ENCODE results near the gene GLRX. TPM values are rescaled to one million over a fixed set of nuclear protein-coding genes. Genes with fewer than 3 reads are reported as not detected.
"Not testable (repeated sequence)": the region's sequence is repeated elsewhere in the genome, so short reads cannot be mapped to it uniquely, and the experiment has no call there.

The GLRX gene
- total RNA-seq, 1 donor from 2014 or later = 21.1 TPM

DNA sequence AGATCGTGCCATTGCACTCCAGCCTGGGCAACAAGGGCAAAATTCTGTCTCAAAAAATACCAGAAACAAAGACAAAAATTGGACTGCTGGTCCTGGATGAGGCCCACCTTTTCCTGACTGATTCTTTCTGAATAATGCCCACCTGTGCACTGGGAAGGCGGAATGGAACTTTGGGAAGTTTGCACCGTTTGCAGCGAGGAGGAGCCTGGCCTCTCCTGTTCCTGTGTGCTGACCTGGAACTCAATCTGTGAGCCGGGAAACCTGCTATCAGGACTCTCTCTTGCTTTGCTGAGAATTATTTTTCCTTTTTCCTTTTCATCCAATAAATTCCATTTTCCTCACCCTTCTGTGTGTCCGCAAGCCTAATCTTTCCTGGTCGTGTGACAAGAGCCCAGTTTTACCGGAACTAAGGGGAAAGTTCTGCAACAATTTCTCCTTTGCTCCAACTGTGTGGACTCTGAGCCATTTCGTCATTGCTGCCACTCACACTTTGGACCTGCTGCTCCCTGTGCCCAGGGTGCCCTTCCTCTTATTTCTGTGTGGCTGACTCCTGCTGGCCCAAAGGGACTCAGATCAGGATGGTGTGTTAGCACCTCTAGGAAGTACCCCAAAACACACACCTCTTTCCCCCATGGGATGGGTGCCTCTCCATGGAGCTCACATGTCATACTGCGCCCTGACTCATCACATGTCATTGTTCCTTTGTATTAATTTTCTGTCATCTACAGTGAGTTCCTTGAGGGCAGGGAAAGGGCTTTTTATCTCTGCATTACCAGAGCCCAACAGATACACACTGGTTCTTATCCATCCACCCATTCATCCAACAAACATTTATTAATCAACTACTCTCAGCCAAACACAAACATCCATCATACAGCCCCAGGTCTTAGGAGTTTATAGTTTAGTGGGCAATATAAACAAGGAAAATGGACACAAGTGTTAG is 4.7 kb upstream of the GLRX start:
- no peak for DNase-seq (ENCODE audit: low spot score)

GRCh38 chr5:95825495-95825894 is 3.0 kb upstream of the GLRX start:
- DNase-seq (ENCODE audit: low spot score) = no peak

- DNase-seq (ENCODE audit: low spot score) = no peak
These were observed 2.2 kb upstream of the GLRX start for GRCh38 chr5:95824747-95825146.

DNA sequence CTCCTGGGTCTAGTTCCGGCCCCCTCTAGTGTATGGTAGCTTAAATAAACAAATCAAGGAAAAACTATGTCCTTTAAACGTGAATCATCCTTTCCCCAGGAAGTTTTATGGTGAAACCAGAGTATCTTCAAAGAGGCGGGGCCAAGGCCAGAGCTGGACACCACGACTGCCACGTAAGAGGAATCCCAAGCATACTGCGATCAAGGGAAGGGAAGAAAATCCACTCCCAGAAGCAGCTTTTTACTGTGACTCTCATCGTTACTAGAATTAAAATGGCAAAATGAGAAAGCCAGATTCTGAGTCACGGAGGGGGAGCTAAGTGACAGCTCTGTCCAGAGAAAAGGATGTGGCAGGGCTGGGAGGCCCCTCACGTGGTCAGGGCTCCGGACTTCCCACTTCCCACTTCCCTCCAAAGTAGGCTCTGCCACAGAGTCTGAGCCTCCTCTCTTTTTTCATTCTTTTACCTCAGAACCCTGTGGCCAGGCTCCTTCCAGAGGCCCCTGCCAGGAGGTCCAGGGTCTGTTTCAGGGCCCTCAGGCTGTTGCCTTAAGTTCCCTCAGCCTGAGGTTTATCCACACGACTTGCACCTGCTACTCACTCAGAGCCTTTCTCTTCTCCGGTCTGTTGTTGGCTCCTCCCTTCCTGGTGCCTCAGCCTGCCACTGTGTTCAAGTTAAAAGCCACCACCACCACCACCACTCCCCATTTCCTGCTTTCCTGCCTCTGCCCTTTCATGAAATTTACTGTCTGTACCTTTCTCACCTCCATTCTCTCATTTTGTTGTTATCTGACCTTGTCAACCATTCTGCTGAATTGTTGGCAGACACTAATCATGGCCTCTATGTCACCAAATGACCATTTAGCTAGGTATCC is 1.4 kb upstream of the GLRX start:
- no peak for DNase-seq (ENCODE audit: low spot score)

DNA sequence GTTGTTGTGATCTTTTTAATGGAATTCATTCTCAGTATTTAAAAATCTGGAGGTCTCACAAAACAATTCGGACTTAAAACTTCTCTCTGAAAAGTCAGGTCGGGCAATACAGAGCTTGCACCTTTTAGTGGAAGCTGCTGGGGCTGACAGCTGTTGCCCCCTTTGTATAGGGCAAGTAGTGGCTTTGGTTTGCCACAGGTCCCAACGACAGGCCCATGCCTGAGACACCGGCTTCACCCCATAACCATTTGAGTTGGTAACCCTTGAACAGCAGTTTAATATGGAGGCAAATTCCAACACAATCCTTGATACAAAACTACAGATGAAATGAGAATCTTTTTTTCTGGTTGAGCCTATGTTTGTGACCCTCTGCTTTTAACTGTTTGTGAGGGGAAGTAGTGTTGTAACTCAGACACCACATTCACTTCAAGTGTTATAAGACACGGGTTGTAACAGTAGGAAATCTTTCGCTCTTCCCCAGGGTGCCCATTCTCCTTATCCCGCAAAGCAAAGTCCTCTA is 752 bp upstream of the GLRX start:
- DNase-seq (ENCODE audit: low spot score) = no peak

DNA sequence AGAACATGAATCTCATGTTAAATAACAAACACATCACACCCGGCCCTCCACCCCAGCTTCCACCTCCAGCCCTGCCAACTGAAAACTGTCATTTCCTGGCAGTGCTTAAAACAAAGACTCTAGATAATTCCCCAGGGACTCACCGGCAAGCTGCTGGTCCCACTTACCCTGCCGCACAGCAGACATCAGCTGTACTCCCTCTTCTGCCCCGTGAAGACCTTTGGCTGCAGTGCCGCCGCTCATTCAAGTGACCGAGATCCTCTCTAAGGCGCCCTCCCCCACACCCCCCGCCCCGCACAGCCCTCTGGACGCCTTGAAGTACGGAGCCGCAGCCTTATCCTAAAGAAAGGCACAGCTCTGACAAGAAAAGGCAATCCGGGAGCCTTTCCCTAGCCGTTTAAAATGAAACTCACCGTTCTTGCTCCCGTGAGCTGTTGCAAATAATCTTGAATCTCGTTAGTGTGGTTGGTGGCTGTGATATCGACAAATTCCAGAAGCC is 434 bp downstream of the GLRX start:
- no peak for DNase-seq (ENCODE audit: low spot score)

DNA sequence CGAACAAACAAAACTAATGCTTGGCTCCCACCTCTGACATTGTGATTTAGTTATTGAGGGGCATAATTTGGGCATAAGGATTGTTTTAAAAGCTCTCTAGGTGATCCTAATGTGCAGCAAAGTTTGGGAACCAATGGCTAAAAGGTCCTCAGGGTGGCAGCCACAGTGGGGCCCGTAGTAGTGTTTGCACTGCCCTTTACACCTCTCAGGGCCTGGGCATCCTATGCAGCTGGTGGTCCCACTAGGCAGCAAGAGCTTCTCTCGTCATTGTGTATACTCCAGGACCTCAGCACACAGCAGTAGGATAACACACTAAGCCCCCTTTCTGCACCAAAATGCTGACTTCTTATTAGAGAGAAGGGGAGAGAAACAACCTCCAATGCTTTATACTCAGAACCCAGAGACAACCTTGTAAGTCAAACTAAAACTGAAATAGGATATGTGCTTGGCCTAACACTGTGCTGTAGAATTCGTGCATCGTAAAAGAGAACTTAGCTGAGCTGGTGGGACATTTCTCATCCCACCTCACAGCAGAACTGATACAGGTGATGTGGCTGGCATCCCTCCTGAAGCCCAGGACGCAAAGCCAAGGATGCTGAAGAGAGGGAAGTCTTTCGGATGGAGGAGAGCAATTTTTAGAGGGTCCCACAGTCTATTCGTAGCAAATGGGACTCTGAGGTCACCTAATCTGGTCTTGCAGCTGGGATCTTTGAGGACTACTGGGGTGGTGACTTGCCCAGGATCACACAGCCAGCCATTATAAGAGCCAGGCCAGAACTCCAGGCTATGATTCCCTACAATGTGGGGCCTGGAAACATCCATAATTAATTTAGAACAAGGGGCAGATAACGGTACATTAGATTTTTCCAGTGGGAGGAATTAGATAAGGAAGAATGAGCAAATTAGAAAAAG is 1.2 kb downstream of the GLRX start:
- no peak for DNase-seq (ENCODE audit: low spot score)

- DNase-seq (ENCODE audit: low spot score) = no peak
These were observed 4.1 kb downstream of the GLRX start for GRCh38 chr5:95818181-95819147.

GRCh38 chr5:95817430-95817829 is 5.1 kb downstream of the GLRX start:
- DNase-seq (ENCODE audit: low spot score) = no peak

- DNase-seq (ENCODE audit: low spot score) = no peak
These were observed 5.8 kb downstream of the GLRX start for GRCh38 chr5:95816776-95817175.

DNA sequence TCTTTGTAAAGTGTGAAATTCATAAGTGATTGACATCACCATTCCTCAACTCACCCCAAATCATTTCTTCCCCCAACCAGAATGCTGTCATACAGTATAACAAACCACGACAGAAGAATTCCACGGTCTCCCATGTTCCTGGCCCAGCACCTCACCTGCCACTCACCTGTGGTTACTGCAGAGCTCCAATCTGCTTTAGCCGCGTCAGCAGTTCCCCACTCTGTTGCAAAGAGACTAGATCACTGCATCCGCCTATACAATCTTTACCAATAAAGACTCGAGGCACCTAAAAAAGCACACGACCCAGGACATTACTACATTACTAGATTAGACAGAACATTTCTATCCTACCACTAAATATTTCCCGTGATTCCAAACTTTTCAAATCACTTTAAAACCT is 6.2 kb downstream of the GLRX start:
- DNase-seq (ENCODE audit: low spot score) = no peak

GRCh38 chr5:95815155-95815729 is 7.3 kb downstream of the GLRX start:
- DNase-seq (ENCODE audit: low spot score) = no peak

DNA sequence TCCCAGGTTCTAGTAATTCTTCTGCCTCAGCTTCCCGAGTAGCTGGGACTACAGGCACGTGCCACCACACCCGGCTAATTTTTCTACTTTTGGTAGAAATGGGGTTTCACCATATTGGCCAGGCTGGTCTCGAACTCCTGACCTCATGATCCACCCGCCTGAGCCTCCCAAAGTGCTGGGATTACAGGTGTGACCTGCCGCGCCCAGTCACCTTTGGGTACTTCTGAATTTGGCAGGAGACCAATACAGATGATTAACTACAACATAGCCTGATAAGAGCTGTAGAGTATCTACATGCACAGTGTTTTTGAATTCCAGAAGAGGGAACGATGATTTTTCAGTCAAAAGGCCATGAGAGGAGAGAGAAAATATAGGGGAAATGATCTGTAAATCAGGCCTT is 9.5 kb downstream of the GLRX start:
- DNase-seq (ENCODE audit: low spot score) = not testable (repeated sequence)

DNA sequence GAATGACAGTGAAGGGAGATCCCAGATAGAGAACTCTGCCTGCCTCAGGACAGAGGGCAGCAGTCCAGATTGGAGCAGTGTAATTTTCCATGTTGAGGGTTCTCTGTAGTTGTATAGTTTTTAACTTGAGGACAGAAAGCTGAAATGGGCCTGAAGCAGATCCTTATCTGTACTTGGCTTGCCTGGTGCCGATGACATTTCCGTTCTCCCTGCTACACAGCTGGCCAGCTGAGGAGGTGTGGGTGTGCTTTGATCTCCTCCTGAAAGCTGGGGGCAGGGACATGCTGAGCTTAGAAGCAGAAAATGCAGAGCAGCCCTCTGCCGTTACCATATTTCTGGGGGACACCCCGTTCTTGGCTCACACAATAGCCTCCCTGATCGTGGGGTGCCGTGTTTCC is 10.5 kb downstream of the GLRX start:
- no peak for DNase-seq (ENCODE audit: low spot score)

GRCh38 chr5:95811461-95812073 is 11.0 kb downstream of the GLRX start:
- DNase-seq (ENCODE audit: low spot score) = not testable (repeated sequence)

DNA sequence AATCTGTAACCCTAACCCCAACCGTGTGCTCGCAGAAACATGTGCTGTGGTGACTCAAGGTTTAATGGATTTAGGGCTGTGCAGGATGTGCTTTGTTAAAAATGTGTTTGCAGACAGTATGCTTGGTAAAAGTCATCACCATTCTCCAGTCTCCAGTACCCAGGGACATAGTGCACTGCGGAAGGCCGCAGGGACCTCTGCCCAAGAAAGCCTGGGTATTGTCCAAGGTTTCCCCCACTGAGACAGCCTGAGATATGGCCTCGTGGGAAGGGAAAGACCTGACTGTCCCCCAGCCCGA is 11.5 kb downstream of the GLRX start:
- DNase-seq (ENCODE audit: low spot score) = not testable (repeated sequence)

DNA sequence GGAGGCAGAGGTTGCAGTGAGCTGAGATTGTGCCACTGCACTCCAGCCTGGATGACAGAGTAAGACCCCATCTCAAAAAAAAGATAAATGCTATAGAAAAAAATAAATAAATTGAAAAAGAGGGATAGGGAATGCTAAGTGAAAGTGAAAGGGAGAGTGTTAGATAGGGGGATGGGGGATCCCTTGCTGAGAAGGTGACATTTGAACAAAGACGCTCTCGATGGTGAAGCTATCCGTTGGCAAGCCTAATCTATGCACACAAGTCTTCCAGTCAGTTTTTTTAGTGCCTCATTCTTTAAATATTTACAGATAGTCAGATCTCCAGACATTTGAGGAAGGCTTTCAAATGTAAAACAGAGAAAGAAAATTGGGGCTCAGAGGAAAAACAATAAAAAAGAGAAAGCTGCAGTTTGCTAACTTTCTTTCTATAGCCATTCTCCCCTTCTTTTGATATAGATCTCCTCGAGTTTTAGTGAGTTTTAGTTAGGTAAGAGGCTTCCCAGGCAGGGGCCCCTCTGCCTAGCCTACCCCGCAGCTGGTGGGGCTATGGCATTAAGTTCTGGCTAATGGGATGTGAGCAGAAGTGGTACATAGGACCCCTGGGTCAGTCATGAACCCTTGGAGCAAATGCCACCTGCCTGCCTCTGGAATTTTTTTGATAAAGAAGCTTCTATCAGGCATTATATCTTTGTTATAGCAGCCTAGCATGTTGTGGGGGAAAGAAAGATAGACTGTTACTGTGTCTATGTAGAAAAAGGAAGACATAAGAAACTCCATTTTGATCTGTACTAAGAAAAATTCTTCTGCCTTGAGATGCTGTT is 12.0 kb downstream of the GLRX start:
- no peak for DNase-seq (ENCODE audit: low spot score)

DNA sequence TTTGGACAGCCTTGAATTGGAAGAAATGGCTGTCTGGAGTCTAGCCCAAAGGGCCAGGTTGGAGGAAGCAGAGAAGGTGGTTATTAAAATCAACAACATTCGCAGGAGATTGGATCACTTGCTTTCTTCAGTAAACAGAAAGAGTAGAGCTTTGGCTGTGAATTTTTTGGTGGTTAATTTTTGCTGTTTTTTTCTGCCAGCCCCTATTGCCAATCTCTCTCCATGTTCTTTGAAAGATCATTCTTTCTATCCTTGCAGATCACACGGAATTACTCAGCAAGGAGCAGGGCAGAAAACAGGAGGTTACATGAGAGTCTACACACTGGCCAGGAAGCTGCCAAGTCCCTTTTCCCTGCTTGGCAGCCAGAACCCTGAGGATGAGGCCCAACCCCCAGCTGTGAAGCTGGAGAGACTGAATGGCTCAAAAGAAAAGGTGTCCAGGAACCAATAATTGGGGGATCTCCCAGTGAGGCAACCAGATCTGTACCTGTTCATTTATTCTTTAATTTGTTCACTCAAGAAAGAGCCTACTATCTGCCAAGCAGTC is 13.0 kb downstream of the GLRX start:
- DNase-seq (ENCODE audit: low spot score) = no peak
